GM19397 (cell line): Measurements from ENCODE around the gene SYCE3.
A peak's percentile ranks its signal among the peaks of the same experiment; 100 is the strongest.

Experiments
- ATAC-seq: cut with Tn5 transposase; IDR thresholded peaks from one replicate; pipeline ENCODE4 v1.9.1; 2021; ENCODE audit warnings: mild to moderate bottlenecking, moderate library complexity; ENCODE audit not compliant: unreplicated experiment

SYCE3 gene

GRCh38 chr22:50532824-50533796 is 29.6 kb downstream of the SYCE3 start:
- no peak for ATAC-seq

DNA sequence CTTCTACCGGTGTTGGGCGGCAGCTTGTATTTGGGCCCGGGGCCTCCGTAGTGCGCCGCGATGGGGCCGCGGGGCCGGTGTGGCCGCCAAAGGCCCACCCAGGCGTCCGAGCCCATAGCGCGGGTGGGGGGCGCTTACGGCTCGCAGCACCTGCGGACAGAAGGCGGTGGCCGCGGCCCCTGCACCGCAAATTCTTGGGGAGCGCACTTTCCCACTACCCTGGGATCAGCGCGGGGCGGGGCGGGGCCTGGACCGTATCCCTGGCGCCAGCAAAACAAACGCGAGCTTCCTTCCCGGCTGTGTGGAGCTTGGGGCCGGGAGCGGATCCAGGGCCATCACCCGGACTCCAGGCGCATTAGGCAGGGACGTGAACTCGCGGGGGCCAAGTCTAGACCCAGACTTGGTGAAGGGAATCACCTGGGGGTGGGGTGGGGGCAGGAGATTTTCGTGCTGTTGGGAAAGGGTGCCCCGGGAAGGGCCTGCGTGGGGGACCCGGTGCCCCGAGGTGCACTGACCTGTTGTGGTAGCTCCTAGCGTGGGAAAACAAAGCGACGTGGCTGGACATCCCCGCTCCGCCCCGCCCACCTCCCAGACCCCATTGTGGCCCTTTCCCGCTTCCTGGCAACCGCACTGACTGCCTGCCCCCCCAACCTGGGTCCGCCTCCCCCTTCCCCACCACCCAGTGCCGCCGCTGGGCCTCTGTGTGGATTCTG is 30.6 kb downstream of the SYCE3 start:
- ATAC-seq: no peak

- no peak for ATAC-seq
Measured at GRCh38 chr22:50531546-50531961, 31.2 kb downstream of the SYCE3 start.

GRCh38 chr22:50530877-50531545 is 31.7 kb downstream of the SYCE3 start:
- no peak for ATAC-seq

GRCh38 chr22:50530580-50530876 is 32.2 kb downstream of the SYCE3 start:
- ATAC-seq: no peak

DNA sequence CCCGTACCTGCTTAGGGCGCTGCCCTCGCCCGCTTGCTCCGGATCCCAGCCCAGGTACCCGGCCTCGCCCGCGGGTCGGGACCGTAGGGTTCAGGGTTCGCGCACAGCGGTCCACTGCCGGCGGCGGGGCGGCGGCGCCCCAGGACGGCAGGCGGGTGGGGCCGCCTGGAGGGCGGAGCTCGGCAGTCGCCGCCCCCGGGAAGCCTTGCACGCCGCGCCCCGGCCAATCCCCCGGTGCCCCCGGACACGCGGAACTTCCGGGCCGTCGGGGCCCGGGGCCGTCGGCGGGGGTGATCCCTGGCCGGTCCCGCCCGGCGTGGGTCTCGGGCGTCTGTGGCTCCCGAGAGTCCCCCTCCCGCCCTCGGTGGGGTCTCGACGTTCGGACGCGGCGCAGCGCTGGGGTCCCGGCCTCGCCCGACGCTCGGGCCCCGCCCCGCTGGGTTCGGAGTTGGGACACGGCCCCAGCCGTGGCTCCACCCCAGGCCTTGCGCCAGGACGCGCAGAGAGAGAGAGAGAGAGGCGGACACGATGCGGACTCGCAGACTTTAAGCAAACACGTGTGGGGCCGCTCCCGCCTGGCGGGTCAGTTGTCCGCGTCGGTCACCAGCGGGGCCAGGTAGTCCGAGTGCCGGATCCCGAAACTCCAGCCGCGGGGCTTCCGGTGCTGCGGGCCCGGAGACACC is 32.7 kb downstream of the SYCE3 start, which contains the start of gene TYMP:
TSS of gene TYMP (minus strand) at position 116 of the 683 bp plus-strand sequence. CDS start 303 bp downstream, outside the sequence.
- ATAC-seq: peak; percentile 24

GRCh38 chr22:50529416-50529896 is 33.3 kb downstream of the SYCE3 start:
- ATAC-seq: no peak

GRCh38 chr22:50528682-50529415 is 33.9 kb downstream of the SYCE3 start:
- ATAC-seq: no peak

DNA sequence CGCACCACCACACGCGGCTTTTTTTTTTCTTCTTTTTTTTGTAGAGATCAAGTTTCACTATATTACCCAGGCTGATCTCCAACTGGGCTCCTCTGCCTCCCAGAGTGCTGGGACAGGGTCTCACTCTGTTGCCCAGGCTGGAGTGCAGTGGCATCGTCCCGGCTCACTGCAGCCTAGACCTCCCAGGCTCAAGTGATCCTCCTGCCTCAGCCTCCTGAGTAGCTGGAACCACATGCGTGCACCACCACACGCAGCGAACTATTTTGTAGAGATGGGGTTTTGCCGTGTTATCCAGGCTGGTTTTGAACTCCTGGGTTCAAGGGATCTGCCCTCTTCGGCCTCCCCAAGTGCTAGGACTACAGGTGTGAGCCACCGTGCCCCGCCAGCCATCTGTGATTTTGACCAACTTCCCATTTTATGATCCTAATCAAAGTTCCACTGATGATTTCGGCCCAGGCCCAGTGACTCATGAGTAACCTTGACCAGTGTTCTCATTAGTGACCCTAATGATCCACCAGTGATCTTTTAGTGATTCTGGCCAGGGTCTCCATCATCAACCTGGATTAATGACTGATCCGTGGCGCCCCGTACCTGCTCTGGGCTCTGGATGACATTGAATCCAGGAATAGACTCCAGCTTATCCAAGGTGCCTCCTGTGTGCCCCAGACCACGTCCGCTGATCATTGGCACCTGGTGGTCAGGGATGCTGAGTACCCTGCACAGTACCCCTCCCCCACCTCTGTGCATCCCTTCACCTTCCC is 34.6 kb downstream of the SYCE3 start:
- ATAC-seq: no peak

DNA sequence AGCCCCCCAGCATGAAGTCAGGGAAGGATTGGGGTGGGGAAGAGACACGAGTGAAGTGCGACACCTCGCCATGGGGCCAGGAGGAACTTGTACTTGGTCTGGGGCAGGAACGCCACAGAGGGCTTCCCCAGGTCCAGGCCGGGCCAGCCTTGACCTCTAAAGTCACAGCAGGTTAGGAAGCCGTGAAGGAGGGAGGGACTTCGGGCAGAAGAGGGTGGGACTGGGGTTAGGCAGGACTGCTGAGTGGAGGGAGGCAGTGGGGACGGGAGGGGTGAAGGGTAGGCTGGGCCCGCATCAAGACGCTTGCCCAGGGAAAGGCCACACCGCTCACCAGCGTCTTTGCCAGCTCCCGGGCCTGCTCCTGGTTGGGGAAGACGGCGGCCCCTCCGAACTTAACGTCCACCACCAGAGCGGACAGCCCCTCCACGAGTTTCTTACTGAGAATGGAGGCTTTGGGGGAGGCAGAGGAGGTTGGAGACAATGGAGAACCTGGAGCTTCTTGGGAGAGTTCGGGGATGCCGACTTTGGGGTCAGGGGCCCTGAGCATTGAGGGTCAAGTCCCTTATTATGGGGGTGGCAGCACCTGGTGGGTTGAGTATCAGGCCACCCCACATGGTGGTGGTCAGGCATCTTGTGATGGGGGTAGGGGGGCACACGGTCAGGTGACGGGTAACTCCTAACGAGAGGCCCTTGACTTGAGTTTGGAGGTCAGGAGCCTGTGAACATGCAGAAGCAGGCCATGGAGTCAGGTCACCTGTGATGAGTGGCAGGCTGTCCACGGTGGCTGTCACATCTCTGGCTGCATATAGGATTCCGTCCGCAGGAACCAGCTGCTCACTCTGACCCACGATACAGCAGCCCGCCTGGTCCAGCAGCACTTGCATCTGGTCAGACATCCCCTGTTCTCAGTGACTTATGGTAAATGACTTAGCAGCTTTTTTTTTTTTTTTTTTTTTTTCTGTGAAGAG is 35.6 kb downstream of the SYCE3 start:
- ATAC-seq: no peak

DNA sequence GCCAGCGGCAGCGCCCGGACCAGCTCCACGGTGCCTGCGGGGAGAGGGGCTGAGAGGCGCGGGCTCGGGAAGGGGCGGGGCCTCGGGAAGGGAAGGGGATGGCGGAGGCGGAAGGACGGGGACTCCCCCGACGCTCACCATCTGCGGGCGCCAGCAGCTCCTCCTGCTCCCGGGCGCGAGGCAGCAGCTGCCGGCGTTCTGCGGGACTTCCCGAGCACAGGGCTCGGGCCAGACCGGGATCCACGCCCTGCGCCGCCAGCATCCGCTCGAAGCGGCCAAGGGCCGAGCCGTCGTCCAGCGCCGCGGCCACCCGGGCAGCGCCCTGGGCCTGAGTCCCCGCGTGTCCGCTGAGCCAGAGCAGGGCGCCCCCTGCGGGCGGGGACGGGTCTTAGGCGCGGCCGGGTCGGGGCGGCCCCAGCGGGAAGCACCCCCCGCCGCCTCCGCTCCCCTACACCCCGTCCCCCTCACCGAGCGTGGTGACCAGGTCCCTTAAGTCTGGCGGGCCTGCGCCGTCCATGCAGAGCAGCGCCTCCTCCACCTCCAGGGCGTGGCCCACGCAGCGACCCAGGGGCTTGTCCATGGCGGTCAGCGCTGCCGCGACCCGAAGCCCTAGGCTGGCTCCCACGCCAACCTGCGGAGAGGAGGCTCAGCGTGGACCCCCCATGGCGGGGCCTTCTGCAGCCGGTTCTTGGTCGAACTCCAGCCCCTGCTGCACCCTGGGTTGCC is 36.4 kb downstream of the SYCE3 start:
- ATAC-seq: peak; percentile 23

- ATAC-seq: peak; percentile 11
Measured at GRCh38 chr22:50525858-50526107, 36.9 kb downstream of the SYCE3 start.

GRCh38 chr22:50525104-50525857 is 37.4 kb downstream of the SYCE3 start, which contains the start of gene SCO2:
Gene SCO2 (minus strand): TSS chr22:50525598. CDS start chr22:50524411, 1,187 bp downstream.
- peak; percentile 46 for ATAC-seq

GRCh38 chr22:50524676-50525103 is 38.0 kb downstream of the SYCE3 start:
- ATAC-seq: no peak

DNA sequence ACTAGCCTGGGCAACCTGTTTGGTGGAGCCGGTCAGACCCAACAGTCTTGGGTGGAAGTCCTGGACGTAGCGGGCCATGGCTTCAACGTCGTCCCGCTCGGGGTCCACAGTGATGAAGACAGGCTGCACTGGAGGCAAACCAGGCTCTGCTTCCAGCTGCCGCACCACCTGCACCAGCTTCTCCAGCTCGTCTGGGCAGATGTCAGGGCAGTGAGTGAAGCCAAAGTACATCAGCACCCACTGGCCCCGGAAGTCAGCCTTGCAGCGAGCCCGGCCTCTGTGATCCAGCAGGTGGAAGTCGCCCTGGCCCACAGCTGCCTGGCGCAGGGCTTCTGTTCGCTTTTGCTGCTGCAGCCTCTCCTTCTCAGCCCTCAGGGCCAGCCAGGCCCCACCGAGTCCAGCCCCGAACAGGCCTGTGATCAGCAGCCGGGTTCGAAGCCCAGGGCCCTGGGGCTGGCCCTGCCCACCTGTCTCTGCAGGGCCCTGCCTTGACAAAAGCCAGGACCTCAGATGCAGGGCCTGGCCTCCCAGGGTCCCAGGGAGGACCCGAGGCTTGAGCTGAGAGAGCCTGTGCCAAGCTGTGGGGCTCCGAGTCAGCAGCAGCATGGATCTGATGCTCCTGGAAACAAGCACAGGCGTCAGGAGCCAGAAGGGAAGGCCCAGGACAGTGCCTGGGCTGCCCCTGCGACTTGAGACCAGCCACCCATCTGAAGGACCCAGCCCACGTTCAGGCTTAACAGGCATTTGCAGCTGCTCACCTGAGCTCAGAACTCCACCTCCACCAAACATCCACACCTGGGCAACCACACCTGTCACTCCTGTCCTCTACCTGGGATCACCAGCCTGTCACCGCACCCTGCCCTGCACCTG is 38.7 kb downstream of the SYCE3 start:
- ATAC-seq: no peak

GRCh38 chr22:50523458-50523805 is 39.3 kb downstream of the SYCE3 start:
- no peak for ATAC-seq
